ENCODE data around the gene CSF2. TPM values are rescaled to one million over a fixed set of nuclear protein-coding genes. Genes with fewer than 3 reads are reported as not detected.

CSF2 gene
- polyA plus RNA-seq, 1 donor (not counting 4 experiments of a cell fraction or from before 2014, with no cell fraction given) = 7.2 TPM

DNA sequence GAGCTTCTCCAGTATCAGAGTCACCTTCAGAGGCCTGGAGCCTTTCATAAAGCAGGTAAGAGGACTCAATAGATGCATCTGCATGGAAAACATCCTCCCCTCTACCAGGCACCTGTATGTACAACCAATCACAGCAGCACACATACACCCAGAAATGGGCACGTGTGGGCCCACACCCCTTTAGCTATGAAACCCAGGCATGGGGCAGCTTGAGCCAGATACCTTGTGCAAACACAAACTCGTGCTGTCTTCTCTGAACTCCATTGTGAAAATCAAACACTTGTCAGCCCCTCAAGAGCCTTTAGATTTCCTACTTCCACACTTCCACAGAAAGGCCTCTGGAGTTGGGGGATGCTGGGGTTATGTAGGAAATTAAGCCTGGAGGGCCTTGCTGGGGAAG is 1.1 kb upstream of the CSF2 start:
- Histone ChIP-seq H3K27ac (ENCODE audit: control insufficient read depth, insufficient read depth, low read length) (no peak overlapping the region), H3K9ac (ENCODE audit: control insufficient read depth, extremely low read depth, insufficient read depth, low read length) (no peak overlapping the region), H3K4me1 (ENCODE audit: control insufficient read depth, extremely low read depth, insufficient read depth, low read length) (peaks cover 35% of the 10 kb centered on the region), H2AFZ (ENCODE audit: control insufficient read depth, low read length) (no peak overlapping the region), H3K9me3 (ENCODE audit: control insufficient read depth, low read depth, low read length) (no peaks in the 10 kb centered on the region), H3K9me1 (ENCODE audit: control insufficient read depth, extremely low read depth, insufficient read depth, low read length) (no peaks in the 10 kb centered on the region), H3K79me2 (ENCODE audit: control insufficient read depth, insufficient read depth, low read length) (no peaks in the 10 kb centered on the region), H3K36me3 (ENCODE audit: control insufficient read depth in 2 of 2, extremely low read depth in 1 of 2, insufficient read depth in 2 of 2, low read length in 2 of 2) (peaks cover 0 to 2% of the 10 kb centered on the region in 2 experiments), H3K27me3 (ENCODE audit: control insufficient read depth, extremely low read depth, insufficient read depth, low read length) (peaks cover 13% of the 10 kb centered on the region), H4K20me1 (ENCODE audit: control insufficient read depth, extremely low read depth, insufficient read depth, low read length) (no peaks in the 10 kb centered on the region), H3K4me2 (ENCODE audit: control insufficient read depth, extremely low read depth, insufficient read depth, low read depth, low read length) (no peak overlapping the region), H3K4me3 (ENCODE audit: control insufficient read depth in 2 of 3, extremely low read depth in 1 of 3, insufficient read depth in 2 of 3, low read depth in 1 of 3, low read length in 3 of 3) (no peak overlapping the region)
- no peak for FAIRE-seq
- TF ChIP-seq, protein P1, sequence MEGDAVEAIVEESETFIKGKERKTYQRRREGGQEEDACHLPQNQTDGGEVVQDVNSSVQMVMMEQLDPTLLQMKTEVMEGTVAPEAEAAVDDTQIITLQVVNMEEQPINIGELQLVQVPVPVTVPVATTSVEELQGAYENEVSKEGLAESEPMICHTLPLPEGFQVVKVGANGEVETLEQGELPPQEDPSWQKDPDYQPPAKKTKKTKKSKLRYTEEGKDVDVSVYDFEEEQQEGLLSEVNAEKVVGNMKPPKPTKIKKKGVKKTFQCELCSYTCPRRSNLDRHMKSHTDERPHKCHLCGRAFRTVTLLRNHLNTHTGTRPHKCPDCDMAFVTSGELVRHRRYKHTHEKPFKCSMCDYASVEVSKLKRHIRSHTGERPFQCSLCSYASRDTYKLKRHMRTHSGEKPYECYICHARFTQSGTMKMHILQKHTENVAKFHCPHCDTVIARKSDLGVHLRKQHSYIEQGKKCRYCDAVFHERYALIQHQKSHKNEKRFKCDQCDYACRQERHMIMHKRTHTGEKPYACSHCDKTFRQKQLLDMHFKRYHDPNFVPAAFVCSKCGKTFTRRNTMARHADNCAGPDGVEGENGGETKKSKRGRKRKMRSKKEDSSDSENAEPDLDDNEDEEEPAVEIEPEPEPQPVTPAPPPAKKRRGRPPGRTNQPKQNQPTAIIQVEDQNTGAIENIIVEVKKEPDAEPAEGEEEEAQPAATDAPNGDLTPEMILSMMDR (optimal IDR thresholded peaks at IDR 0.05 in 1 of 3, IDR thresholded peaks at IDR 0.05 in 1 of 3, conservative IDR thresholded peaks at IDR 0.05 in 1 of 3; ENCODE audit: extremely low read depth in 1 of 3, insufficient read depth in 2 of 3, low read length in 3 of 3) = no peak
- TF ChIP-seq EZH2 (IDR thresholded peaks at IDR 0.05; ENCODE audit: low read length) = no peak
- dilution Hi-C loops (cut with MboI; ENCODE audit: extremely low pct_ligation_motif_present, low sequenced_read_pairs) = no loop called here
- no peak for DNase-seq (ENCODE audit: low read depth, low spot score)

DNA sequence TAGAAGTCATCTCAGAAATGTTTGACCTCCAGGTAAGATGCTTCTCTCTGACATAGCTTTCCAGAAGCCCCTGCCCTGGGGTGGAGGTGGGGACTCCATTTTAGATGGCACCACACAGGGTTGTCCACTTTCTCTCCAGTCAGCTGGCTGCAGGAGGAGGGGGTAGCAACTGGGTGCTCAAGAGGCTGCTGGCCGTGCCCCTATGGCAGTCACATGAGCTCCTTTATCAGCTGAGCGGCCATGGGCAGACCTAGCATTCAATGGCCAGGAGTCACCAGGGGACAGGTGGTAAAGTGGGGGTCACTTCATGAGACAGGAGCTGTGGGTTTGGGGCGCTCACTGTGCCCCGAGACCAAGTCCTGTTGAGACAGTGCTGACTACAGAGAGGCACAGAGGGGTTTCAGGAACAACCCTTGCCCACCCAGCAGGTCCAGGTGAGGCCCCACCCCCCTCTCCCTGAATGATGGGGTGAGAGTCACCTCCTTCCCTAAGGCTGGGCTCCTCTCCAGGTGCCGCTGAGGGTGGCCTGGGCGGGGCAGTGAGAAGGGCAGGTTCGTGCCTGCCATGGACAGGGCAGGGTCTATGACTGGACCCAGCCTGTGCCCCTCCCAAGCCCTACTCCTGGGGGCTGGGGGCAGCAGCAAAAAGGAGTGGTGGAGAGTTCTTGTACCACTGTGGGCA is 642 bp downstream of the CSF2 start:
- H4K20me1 ChIP-seq (ENCODE audit: control insufficient read depth, extremely low read depth, insufficient read depth, low read length) = no peaks in the 10 kb centered on the region

More for the DNA sequence above, 642 bp downstream of the CSF2 start:
- Histone ChIP-seq H3K36me3 (ENCODE audit: control insufficient read depth in 2 of 2, extremely low read depth in 1 of 2, insufficient read depth in 2 of 2, low read length in 2 of 2) (peaks cover 0 to 2% of the 10 kb centered on the region in 2 experiments), H3K9me3 (ENCODE audit: control insufficient read depth, low read depth, low read length) (no peaks in the 10 kb centered on the region), H2AFZ (ENCODE audit: control insufficient read depth, low read length) (no peak overlapping the region), H3K9ac (ENCODE audit: control insufficient read depth, extremely low read depth, insufficient read depth, low read length) (no peak overlapping the region), H3K9me1 (ENCODE audit: control insufficient read depth, extremely low read depth, insufficient read depth, low read length) (no peaks in the 10 kb centered on the region), H3K4me3 (ENCODE audit: control insufficient read depth in 2 of 3, extremely low read depth in 1 of 3, insufficient read depth in 2 of 3, low read depth in 1 of 3, low read length in 3 of 3) (peak overlapping the region; percentile 23 to 30 (median 24)), H3K79me2 (ENCODE audit: control insufficient read depth, insufficient read depth, low read length) (no peaks in the 10 kb centered on the region), H3K27me3 (ENCODE audit: control insufficient read depth, extremely low read depth, insufficient read depth, low read length) (peaks cover 10% of the 10 kb centered on the region), H3K4me2 (ENCODE audit: control insufficient read depth, extremely low read depth, insufficient read depth, low read depth, low read length) (peak overlapping the region; percentile 69), H3K27ac (ENCODE audit: control insufficient read depth, insufficient read depth, low read length) (peak overlapping the region; percentile 34), H3K4me1 (ENCODE audit: control insufficient read depth, extremely low read depth, insufficient read depth, low read length) (peaks cover 35% of the 10 kb centered on the region)
- DNase-seq (ENCODE audit: low read depth, low spot score) = no peak
- dilution Hi-C loops (cut with MboI; ENCODE audit: extremely low pct_ligation_motif_present, low sequenced_read_pairs) = no loop called here
- peak; percentile 41 for FAIRE-seq
- TF ChIP-seq EZH2 (IDR thresholded peaks at IDR 0.05; ENCODE audit: low read length) = no peak
- TF ChIP-seq, protein P1 (optimal IDR thresholded peaks at IDR 0.05 in 1 of 3, IDR thresholded peaks at IDR 0.05 in 1 of 3, conservative IDR thresholded peaks at IDR 0.05 in 1 of 3; ENCODE audit: extremely low read depth in 1 of 3, insufficient read depth in 2 of 3, low read length in 3 of 3) = no peak

Data from keratinocyte (primary cell).